Fibroblast of villous mesenchyme (primary cell): ENCODE measurements around the gene FAM168A. TPM values are rescaled to one million over a fixed set of nuclear protein-coding genes. Genes with fewer than 3 reads are reported as not detected.

Experiments used
- DNase-seq: peaks from one replicate; pipeline ENCODE4 v3.0.0-alpha.2; 2010; ENCODE audit warnings: low read depth
- H3K4me3 ChIP-seq: 2 replicates; pipeline ENCODE4 v1.5.1; 2011; ENCODE audit warnings: low read depth, mild to moderate bottlenecking, low read length
- CTCF ChIP-seq: IDR thresholded peaks from 2 replicates; pipeline ENCODE4 v1.5.1; 2012; ENCODE audit warnings: low read depth, mild to moderate bottlenecking, low read length; ENCODE audit not compliant: insufficient read depth
- total RNA-seq: library from RNA; depleted of rRNA; stranded (reverse); fragments of >200 nt; gene quantifications from 2 replicates; pipeline ENCODE4 v1.2.3, GENCODE V29; 2012

FAM168A gene
- total RNA-seq, 1 donor, result 22.5 TPM

GRCh38 chr11:73509188-73509587, 88.7 kb downstream of the FAM168A start:
- no peak for TF ChIP-seq CTCF
- no peak overlapping the region for H3K4me3 ChIP-seq
- DNase-seq, result no peak

GRCh38 chr11:73508243-73509176, 89.4 kb downstream of the FAM168A start:
- no peak for DNase-seq
- H3K4me3 ChIP-seq, result no peak overlapping the region
- TF ChIP-seq CTCF, result no peak

GRCh38 chr11:73507086-73507485, 90.8 kb downstream of the FAM168A start:
- DNase-seq, result no peak
- no peak for TF ChIP-seq CTCF
- no peak overlapping the region for H3K4me3 ChIP-seq

GRCh38 chr11:73506038-73506437, 91.9 kb downstream of the FAM168A start:
- H3K4me3 ChIP-seq, result no peak overlapping the region
- no peak for TF ChIP-seq CTCF
- DNase-seq, result no peak

GRCh38 chr11:73498343-73498742, 99.6 kb downstream of the FAM168A start:
- no peak for TF ChIP-seq CTCF
- H3K4me3 ChIP-seq, result no peak overlapping the region
- DNase-seq, result no peak

GRCh38 chr11:73496134-73496533, 101.8 kb downstream of the FAM168A start:
- no peak for DNase-seq
- no peak for TF ChIP-seq CTCF
- H3K4me3 ChIP-seq, result no peak overlapping the region

GRCh38 chr11:73495731-73496130, 102.2 kb downstream of the FAM168A start:
- H3K4me3 ChIP-seq, result no peak overlapping the region
- TF ChIP-seq CTCF, result no peak
- no peak for DNase-seq
